Occipital lobe (tissue), 2 donors: ENCODE results near the gene CYFIP2. TPM values are rescaled to one million over a fixed set of nuclear protein-coding genes. Genes with fewer than 3 reads are reported as not detected.
"Not testable (repeated sequence)": the region's sequence is repeated elsewhere in the genome, so short reads cannot be mapped to it uniquely, and the experiment has no call there.

Experiments
- DNase-seq: peaks from one replicate; lab custom pipeline; 2025; lab: John Stamatoyannopoulos, UW
- total RNA-seq: library from RNA; depleted of rRNA; stranded (reverse); fragments of >200 nt; gene quantifications from one replicate; pipeline ENCODE4 v1.2.3, GENCODE V29; 2014

Gene CYFIP2
- total RNA-seq: 84.7 TPM

GRCh38 chr5:157265714-157266285 is at the start of gene CYFIP2:
Gene CYFIP2 (plus strand): TSS chr5:157266123. CDS start chr5:157285362, 19,239 bp downstream.
- peak; percentile 65 for DNase-seq

GRCh38 chr5:157216391-157217142 is 49.4 kb upstream of the CYFIP2 start:
- DNase-seq: no peak

DNA sequence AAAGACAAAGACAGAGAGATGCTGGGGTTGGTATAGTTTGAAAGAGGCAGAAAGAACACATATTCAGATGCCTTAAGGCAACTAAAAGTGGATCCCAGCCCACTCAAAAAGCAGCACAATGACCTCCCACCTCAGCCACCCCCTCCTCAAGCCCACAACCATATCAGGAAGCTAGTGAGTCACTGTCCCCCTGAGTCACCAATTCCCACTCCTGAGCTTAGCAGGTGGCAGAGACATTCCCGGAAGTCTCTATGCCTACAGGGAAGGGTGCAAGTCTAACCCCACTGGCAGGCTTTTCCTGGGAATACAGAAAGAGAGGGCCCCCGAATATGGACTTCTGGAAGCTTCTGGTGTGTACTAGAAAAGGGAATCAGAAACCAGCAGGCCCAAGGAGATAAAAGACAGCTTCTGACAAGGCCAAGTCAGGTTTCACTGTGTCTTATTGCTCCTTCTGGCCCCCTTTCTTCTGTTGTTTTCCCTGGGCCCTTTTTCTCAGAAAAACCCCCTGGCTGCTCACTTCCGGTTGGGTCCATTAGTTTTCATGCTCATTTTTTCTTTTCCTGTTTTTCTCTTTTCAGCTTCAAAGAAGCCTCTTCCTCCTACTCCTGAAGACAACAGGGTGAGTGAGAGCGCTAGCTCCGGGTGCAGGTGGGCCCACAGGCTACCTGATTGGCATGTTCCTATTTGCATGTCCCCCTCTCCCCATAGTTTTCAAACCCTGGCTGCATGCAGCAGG is 48.5 kb upstream of the CYFIP2 start:
- peak; percentile 3 for DNase-seq

DNA sequence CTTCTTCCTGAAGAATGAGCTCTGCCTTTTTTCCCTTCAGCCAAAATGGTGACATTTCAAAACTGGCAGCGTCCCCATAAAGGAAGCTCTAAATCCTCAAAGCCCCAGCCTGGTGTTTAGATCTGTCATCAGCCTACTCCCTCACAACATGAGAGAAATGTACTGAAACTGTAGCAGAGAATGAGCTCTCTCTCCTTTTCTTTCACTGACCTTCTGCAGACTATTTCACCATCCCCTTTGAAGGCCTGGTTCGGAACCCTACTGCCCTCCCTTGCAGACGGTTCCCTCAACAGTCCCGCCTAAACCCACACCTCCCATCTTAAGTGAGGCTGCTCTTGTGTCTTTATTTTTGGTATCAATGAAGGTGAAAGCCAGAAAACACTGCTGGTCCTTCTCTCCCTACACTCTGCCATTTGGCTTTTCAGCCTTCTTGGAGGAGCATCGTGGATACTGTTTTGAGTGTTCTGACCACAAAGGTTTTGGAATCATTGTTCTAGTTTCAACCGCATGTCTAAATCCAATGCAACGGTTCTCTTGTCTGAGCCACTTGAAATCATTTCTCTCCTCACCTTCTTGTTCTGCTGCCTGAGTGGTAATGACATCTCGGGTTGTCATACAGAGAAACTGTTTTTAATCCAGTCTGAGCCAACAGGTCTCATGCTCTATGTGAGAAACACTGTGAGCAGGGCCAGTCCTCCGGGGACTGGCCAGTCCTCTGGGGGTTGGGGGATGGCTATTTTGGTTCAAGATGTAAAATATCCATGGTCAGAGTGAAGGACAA is 46.2 kb upstream of the CYFIP2 start:
- DNase-seq: no peak

DNA sequence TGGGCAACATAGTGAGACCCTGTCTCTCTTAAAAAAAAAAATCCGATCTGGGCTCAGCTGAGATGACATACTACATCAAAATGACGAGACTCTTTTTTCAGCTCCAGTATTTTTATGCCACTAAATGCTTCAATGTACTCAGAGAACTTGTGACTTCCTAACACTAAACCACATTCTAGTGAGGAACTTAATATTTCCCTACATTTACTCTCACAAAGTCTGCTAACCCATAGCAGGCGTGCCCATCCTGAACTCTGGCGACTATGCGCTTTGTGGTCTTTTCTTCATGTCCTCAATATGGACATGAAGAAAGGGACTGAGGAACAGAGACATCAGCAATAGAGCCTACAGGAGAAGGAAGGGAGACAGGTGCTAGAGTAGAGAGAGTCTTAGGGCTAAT is 44.0 kb upstream of the CYFIP2 start:
- no peak for DNase-seq

DNA sequence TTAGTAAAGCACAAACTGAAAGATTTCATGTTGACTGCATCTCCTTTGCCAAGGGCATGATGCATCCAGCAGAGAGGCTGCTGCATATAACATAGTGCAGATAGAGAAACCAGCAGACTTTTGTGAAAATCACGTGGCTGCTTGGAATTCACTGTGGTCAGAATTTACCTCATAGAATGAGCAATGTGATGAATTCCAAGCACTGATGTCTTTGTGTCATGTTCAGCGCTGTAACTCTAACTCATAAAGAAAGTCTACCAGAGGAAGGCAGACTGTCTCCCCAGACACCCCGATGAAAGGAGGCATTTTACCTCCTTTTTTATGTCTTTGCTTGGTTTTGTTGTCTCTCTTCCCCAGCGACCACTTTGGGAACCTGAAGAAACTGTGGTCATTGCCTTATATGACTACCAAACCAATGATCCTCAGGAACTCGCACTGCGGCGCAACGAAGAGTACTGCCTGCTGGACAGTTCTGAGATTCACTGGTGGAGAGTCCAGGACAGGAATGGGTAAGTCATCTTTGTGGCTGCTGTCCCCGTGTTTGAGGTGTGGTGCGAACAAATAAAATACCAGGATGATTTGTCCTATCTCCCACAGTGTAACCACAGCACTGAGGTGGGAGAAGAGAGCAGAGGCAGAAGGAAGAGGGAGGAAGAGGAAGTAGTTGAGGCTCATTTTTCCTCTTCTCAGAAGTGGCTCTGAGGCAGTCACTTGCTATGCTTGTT is 43.3 kb upstream of the CYFIP2 start:
- no peak for DNase-seq

GRCh38 chr5:157225469-157226422 is 40.2 kb upstream of the CYFIP2 start:
- no peak for DNase-seq

GRCh38 chr5:157230610-157231009 is 35.3 kb upstream of the CYFIP2 start:
- no peak for DNase-seq

DNA sequence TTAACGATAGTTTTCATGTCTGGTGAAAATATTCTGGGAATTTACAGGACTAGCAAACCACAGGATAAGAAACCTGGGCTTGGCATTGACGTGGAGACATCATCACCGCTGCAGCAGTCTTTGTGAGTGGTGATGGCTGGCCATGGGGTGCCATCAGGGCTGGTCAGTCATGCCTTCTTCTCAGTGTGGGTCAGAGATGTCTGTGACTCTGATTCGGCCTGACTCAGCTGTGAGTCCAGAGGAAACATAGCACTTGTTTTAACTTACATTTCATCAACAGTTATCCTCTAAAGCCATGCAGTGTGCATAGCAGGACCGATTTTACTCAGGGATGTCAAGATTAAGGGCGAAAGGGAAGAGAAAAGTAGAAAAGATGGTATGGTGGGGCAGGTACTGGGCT is 33.2 kb upstream of the CYFIP2 start:
- no peak for DNase-seq

GRCh38 chr5:157233515-157233914 is 32.4 kb upstream of the CYFIP2 start:
- no peak for DNase-seq

- DNase-seq: no peak
Measured at GRCh38 chr5:157236423-157236822, 29.5 kb upstream of the CYFIP2 start.

DNA sequence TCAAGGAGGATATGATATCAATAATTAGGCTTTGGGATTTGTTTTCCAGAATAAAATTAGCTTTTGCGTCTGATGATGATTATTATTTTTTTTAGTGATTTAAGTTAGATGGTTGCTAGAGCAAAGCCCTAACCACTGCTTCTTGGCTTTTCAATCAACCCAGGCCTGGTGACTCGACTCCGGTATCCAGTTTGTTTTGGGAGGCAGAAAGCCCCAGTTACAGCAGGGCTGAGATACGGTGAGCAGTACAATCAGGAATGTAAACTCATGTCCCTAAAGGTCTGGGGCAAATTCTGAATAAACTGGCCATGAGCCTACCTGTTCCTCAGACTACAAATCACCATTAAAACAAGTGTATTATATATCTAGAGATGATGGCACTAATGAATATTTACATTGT is 24.4 kb upstream of the CYFIP2 start:
- DNase-seq: no peak

- not testable (repeated sequence) for DNase-seq
Measured at GRCh38 chr5:157244704-157245103, 21.2 kb upstream of the CYFIP2 start.

GRCh38 chr5:157245476-157245875 is 20.4 kb upstream of the CYFIP2 start:
- DNase-seq: no peak

DNA sequence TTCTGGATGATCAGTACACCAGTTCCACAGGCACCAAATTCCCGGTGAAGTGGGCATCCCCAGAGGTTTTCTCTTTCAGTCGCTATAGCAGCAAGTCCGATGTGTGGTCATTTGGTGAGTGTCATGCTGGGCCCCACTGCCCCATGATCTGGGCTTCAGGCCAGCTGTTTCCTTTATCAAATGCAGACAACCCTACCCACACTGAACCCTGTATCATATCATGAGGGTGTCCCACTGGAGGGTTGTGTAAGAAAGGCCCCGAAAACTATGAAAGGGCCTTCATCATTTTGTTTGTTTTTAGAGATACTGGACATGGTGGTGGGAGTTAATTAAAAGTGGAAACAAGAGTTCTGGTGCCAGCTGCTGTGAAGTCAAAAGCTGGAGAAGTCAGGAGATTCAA is 20.0 kb upstream of the CYFIP2 start:
- no peak for DNase-seq

GRCh38 chr5:157247267-157247666 is 18.7 kb upstream of the CYFIP2 start:
- DNase-seq: no peak

- DNase-seq: no peak
Measured at GRCh38 chr5:157248821-157249470, 17.0 kb upstream of the CYFIP2 start.

DNA sequence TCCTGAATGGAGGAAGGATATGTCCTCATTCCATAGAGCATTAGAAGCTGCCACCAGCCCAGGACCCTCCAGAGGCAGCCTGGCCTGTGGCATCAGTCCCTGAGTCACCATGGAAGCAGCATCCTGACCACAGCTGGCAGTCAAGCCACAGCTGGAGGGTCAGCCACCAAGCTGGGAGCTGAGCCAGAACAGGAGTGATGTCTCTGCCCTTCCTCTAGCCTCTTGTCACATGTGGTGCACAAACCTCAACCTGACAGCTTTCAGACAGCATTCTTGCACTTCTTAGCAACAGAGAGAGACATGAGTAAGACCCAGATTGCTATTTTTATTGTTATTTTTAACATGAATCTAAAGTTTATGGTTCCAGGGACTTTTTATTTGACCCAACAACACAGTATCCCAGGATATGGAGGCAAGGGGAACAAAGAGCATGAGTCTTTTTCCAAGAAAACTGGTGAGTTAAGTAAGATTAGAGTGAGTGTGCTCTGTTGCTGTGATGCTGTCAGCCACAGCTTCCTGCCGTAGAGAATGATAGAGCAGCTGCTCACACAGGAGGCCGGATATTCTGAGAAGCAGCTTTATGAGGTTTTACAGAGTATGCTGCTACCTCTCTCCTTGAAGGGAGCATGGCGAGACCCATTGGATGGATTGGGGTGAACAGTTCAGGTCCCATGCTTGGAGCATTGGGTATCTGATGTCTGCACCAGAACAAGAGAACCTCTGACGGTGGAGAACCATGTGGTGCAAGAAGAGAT is 13.0 kb upstream of the CYFIP2 start:
- no peak for DNase-seq

DNA sequence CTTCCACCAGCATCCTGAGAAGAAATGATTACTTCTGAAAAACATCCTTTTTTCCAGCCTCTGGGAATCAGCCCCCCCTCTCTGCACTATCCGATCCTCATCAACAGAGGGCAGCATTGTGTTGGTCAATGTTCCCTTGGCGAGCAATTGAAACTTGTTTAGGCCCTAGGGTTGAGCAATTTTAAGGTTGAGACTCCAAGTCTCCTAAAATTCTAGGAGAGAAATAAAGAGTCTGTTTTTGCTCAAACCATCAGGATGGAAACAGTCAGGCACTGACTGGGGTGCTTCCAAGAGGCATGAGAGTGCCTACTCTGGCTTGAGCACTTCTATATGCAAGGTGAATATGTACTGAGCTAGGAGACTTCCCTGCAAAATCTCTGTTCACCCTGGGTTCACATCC is 12.4 kb upstream of the CYFIP2 start:
- DNase-seq: peak; percentile 26
